Measurements from ENCODE around the gene NF2. TPM values are rescaled to one million over a fixed set of nuclear protein-coding genes. Genes with fewer than 3 reads are reported as not detected.

Gene NF2
- total RNA-seq, 1 donor: 240 TPM

DNA sequence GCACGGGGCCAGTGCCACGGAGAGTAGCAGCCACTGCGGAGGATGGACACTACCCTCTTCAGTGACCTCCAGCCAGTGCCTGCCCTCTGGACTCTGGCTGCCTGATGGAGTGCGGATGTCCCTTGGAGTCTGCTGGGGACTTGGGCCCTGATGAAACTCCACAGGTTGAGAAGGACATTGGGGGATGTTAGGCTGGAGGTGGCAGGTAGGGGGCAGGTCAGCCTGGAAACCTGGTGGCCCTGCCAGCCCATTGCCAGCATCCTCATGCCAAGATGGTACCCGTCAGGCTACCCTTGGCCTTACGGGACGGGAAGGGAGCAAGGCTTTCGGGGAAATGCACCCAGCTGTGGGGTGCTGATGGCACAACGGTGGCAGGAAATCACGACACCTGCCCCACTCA, 120.3 kb downstream of the NF2 start:
- no peak for DNase-seq (ENCODE audit: low read depth)
- TF ChIP-seq, protein P1, sequence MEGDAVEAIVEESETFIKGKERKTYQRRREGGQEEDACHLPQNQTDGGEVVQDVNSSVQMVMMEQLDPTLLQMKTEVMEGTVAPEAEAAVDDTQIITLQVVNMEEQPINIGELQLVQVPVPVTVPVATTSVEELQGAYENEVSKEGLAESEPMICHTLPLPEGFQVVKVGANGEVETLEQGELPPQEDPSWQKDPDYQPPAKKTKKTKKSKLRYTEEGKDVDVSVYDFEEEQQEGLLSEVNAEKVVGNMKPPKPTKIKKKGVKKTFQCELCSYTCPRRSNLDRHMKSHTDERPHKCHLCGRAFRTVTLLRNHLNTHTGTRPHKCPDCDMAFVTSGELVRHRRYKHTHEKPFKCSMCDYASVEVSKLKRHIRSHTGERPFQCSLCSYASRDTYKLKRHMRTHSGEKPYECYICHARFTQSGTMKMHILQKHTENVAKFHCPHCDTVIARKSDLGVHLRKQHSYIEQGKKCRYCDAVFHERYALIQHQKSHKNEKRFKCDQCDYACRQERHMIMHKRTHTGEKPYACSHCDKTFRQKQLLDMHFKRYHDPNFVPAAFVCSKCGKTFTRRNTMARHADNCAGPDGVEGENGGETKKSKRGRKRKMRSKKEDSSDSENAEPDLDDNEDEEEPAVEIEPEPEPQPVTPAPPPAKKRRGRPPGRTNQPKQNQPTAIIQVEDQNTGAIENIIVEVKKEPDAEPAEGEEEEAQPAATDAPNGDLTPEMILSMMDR (IDR thresholded peaks at IDR 0.05; ENCODE audit: insufficient read depth, low read depth, low read length): no peak
- no peak overlapping the region for H3K4me3 ChIP-seq (ENCODE audit: low read depth, low read length)

DNA sequence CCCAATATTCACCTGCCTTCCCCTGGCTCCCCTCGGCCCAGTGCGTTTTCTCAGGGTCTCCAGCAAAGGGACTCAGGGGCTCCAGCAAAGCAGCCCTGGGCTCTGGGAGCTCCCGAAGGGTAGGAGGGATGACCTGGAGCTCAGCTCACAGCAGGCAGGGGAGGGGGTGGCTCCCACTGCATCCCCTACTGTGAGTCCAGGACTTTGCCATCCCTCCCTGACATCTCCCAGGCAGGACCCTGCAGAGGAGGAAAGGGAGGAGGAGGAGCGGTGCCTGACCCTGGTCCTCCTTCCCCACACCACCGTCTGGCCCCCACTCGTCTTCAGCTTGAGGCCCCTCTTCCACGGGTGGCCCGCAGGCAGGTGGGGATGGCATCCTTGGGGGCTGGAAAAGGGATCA, 121.4 kb downstream of the NF2 start:
- TF ChIP-seq, protein P1 (IDR thresholded peaks at IDR 0.05; ENCODE audit: insufficient read depth, low read depth, low read length): no peak
- no peak overlapping the region for H3K4me3 ChIP-seq (ENCODE audit: low read depth, low read length)
- DNase-seq (ENCODE audit: low read depth): no peak

DNA sequence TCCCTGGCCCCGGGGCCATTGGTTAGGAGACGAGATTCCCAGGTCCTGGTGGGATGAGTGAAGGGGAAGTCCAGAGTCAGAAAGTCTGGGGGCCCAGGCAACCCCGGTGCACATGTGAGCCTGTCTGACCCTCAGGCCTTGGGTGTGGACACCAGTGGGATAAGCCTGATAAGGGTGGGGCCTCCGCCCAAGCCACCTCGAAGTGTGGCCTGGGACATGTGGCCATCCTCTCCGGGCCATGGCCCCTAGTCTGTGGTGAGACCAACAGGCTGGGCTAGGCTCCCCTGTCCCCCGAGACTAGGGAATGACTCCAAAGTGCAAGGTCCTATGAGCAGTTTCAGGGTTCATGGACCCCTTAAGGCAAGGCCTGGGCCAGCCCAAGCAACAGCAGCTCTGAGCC, 122.7 kb downstream of the NF2 start:
- TF ChIP-seq, protein P1 (IDR thresholded peaks at IDR 0.05; ENCODE audit: insufficient read depth, low read depth, low read length): no peak
- DNase-seq (ENCODE audit: low read depth): no peak
- H3K4me3 ChIP-seq (ENCODE audit: low read depth, low read length): no peak overlapping the region

DNA sequence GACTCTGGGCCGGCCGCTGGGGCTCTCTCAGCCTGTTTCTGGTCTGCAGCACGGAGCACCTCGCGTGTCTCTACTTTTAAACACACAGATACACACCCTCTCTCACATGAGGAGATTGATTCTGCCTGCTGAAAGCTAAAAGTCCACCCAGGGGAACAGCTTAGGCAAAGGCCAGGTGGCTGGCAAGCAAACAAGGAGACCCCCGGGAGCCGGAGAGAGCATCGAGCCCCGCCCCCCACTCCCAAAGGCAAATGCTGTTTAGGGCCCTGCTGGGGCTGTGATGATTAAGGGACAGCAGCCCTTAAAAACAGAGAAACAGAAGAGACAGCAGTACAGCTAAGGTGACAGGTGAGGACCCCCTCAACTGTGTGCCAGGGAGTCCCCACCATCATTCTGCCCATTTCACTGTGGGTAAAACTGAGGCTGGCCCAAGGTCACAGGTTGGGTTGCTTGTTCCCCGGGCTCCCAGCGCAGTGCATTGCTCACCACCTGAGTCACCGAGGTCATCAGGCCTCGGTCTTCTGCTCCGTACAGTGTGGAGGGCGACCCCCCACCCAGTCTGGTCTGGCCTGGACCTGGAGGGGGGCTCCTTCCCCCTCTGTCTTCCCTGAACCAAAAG, 123.2 kb downstream of the NF2 start:
- TF ChIP-seq, protein P1 (IDR thresholded peaks at IDR 0.05; ENCODE audit: insufficient read depth, low read depth, low read length): no peak
- H3K4me3 ChIP-seq (ENCODE audit: low read depth, low read length): no peak overlapping the region
- DNase-seq (ENCODE audit: low read depth): no peak

DNA sequence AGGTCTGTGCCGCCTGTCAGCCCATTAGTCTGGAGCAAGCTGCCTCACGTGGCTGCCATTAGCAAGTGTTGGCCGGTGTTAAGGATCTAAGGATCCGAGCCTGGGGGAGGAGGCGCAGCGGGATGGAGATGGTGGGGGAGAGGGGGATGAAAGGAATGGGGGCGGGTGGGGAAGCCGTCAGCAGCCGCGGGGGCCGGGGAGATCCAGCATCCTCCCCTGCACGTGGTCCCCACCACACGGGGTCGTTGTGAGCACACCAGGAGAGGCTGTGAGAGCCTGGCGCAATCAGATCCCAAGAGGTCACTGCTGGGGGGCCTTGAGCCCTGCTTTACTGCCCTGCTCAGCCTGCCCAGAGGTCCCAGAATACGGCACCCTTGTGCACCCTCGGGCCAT, 123.7 kb downstream of the NF2 start:
- H3K4me3 ChIP-seq (ENCODE audit: low read depth, low read length): no peak overlapping the region
- TF ChIP-seq, protein P1 (IDR thresholded peaks at IDR 0.05; ENCODE audit: insufficient read depth, low read depth, low read length): peak; percentile 44
- peak; percentile 35 for DNase-seq (ENCODE audit: low read depth)

DNA sequence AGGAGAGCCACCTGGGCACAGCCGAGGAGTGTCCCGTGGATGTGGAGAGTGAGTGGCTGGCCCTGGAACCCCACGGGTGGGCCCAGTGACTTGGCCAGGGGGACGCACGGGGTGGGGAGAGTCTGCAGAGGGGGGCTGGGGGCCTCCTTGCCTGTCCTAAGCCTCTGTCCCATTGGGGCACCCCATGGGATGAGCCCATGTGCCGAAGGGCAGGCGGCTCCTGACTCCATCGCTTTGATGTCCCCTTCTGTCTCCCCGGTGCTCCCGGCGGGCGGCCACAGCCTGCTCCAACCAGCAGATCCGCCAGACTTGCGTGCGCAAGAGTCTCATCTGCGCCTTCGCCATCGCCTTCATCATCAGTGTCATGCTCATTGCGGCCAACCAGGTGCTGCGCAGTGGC, 125.7 kb downstream of the NF2 start:
- no peak overlapping the region for H3K4me3 ChIP-seq (ENCODE audit: low read depth, low read length)
- no peak for DNase-seq (ENCODE audit: low read depth)
- TF ChIP-seq, protein P1 (IDR thresholded peaks at IDR 0.05; ENCODE audit: insufficient read depth, low read depth, low read length): no peak
